Upper lobe of left lung (tissue), 6 donors: Measurements from ENCODE around the gene NFATC2IP. TPM values are rescaled to one million over a fixed set of nuclear protein-coding genes. Genes with fewer than 3 reads are reported as not detected.
"Not testable (repeated sequence)": the region's sequence is repeated elsewhere in the genome, so short reads cannot be mapped to it uniquely, and the experiment has no call there.

Experiments used
- ATAC-seq, 2 donors: fragments of 200-7000 bp; cut with Tn5 transposase; one replicate each; pipeline ENCODE4 v1.9.1; 2022; ENCODE audit warnings: mild to moderate bottlenecking in 2 of 2, moderate library complexity in 2 of 2; ENCODE audit not compliant: low FRiP score in 2 of 2
- DNase-seq, 2 donors: peaks; one replicate each; pipeline ENCODE4 v3.0.0-alpha.2; 2019 to 2020
- H3K27ac ChIP-seq, 4 donors: fragments of 200-600 bp; sonication (generic); one replicate each; pipeline ENCODE4 v1.5.1; 2016 to 2019
- H3K27me3 ChIP-seq, 4 donors: fragments of 200-600 bp; sonication (generic); one replicate each; pipeline ENCODE4 v1.5.1; 2017 to 2019
- H3K36me3 ChIP-seq, 4 donors: fragments of 200-600 bp; sonication (generic); one replicate each; pipeline ENCODE4 v1.5.1; 2016 to 2019
- H3K4me1 ChIP-seq, 4 donors: fragments of 200-600 bp; sonication (generic); one replicate each; pipeline ENCODE4 v1.5.1; 2018 to 2019
- H3K4me3 ChIP-seq, 4 donors: fragments of 200-600 bp; sonication (generic); one replicate each; pipeline ENCODE4 v1.5.1; 2017 to 2019; ENCODE audit warnings: mild to moderate bottlenecking in 2 of 4, moderate library complexity in 1 of 4
- H3K9me3 ChIP-seq, 4 donors: fragments of 200-600 bp; sonication (generic); one replicate each; pipeline ENCODE4 v1.5.1; 2018 to 2019
- CTCF ChIP-seq, 6 experiments: fragments of 450-650 bp in 4 of 6; fragments of 200-600 bp in 2 of 6; sonication (generic) in 2 of 6; IDR thresholded peaks; one replicate each; pipeline ENCODE4 v1.5.1; 2016 to 2019; ENCODE audit warnings: antibody characterized with exemption in 6 of 6
- EP300 ChIP-seq, 4 donors: sonication (generic); formaldehyde crosslinking; IDR thresholded peaks; one replicate each; pipeline ENCODE4 v1.5.1; 2017; ENCODE audit warnings: antibody characterized with exemption in 4 of 4, control low read depth in 2 of 4
- POLR2A ChIP-seq, 4 donors: fragments of 450-650 bp; IDR thresholded peaks; one replicate each; pipeline ENCODE4 v1.5.1; 2016 to 2017; ENCODE audit warnings: antibody characterized with exemption in 4 of 4, mild to moderate bottlenecking in 2 of 4
- POLR2AphosphoS5 ChIP-seq, 2 donors: sonication (generic); formaldehyde crosslinking; IDR thresholded peaks; one replicate each; pipeline ENCODE4 v1.5.1; 2017; ENCODE audit warnings: antibody characterized with exemption in 2 of 2
- WGBS, 2 donors: methylation state at CpG; one replicate each; pipeline ENCODE4 v1.1.5; 2017 to 2018; 5-methylcytosine and 5-hydroxymethylcytosine counted together
- total RNA-seq, 6 donors: library from RNA; depleted of rRNA in 4 of 6; stranded (reverse); fragments of >200 nt in 4 of 6; gene quantifications; one replicate each; pipeline versions ENCODE4 v1.1.0 to v1.2.1, GENCODE V29; 2016 to 2021
- donor health status: DM: no; HTN: no; CAD: no; lungs with moderate emphysema.
- donor health status: DM: no; HTN: yes; CAD: no; lungs with severe emphysema.

NFATC2IP gene
- total RNA-seq, 6 donors from 2014 or later, result 24.6 to 62.9 (median 34.9) TPM

- Histone ChIP-seq H3K4me3 (no peak overlapping the region), H3K9me3 (no peaks in the 10 kb centered on the region), H3K4me1 (no peaks in the 10 kb centered on the region), H3K36me3 (peaks cover 14 to 63% (median 48%) of the 10 kb centered on the region in 4 donors), H3K27me3 (no peaks in the 10 kb centered on the region), H3K27ac (no peak overlapping the region)
- ATAC-seq (no peak), DNase-seq (no peak)
- WGBS, 2 donors, result 95 to 100% methylated on average over 2 to 3 of the region's 3 CpGs
- TF ChIP-seq CTCF (IDR thresholded peaks at IDR 0.05), result no peak
- no peak for TF ChIP-seq EP300 (IDR thresholded peaks at IDR 0.05)
- no peak for TF ChIP-seq POLR2A (IDR thresholded peaks at IDR 0.05)
- TF ChIP-seq POLR2AphosphoS5 (IDR thresholded peaks at IDR 0.05), result no peak
Observed at GRCh38 chr16:28964072-28964471, 13.3 kb downstream of the NFATC2IP start.

- WGBS, 2 donors, result 81 to 91% methylated on average over 2 of the region's 2 CpGs
- no peak for TF ChIP-seq POLR2A (IDR thresholded peaks at IDR 0.05)
- no peak for TF ChIP-seq CTCF (IDR thresholded peaks at IDR 0.05)
- no peak for TF ChIP-seq POLR2AphosphoS5 (IDR thresholded peaks at IDR 0.05)
- TF ChIP-seq EP300 (IDR thresholded peaks at IDR 0.05), result no peak
- Histone ChIP-seq H3K36me3 (peaks cover 11 to 59% (median 46%) of the 10 kb centered on the region in 4 donors), H3K27me3 (no peaks in the 10 kb centered on the region), H3K4me3 (no peak overlapping the region), H3K27ac (no peak overlapping the region), H3K4me1 (no peaks in the 10 kb centered on the region), H3K9me3 (no peaks in the 10 kb centered on the region)
- no peak for DNase-seq
- no peak for ATAC-seq
Observed at GRCh38 chr16:28964496-28964895, 13.8 kb downstream of the NFATC2IP start.

GRCh38 chr16:28967156-28967555, 16.4 kb downstream of the NFATC2IP start:
- TF ChIP-seq POLR2A (IDR thresholded peaks at IDR 0.05) (no peak), CTCF (IDR thresholded peaks at IDR 0.05) (no peak), POLR2AphosphoS5 (IDR thresholded peaks at IDR 0.05) (no peak), EP300 (IDR thresholded peaks at IDR 0.05) (no peak)
- Histone ChIP-seq H3K27me3 (no peaks in the 10 kb centered on the region), H3K4me1 (no peaks in the 10 kb centered on the region), H3K36me3 (peaks cover 4 to 36% (median 31%) of the 10 kb centered on the region in 4 donors), H3K4me3 (no peak overlapping the region), H3K27ac (no peak overlapping the region), H3K9me3 (no peaks in the 10 kb centered on the region)
- DNase-seq (no peak), ATAC-seq (no peak)
- WGBS, 2 donors, result 90 to 97% methylated on average over 4 of the region's 4 CpGs

GRCh38 chr16:28969696-28970095, 19.0 kb downstream of the NFATC2IP start:
- ATAC-seq, H3K4me3 ChIP-seq, H3K27me3 ChIP-seq, H3K27ac ChIP-seq, DNase-seq, H3K4me1 ChIP-seq, H3K9me3 ChIP-seq: not testable (repeated sequence)
- H3K36me3 ChIP-seq, result peaks cover 0 to 12% (median 7%) of the 10 kb centered on the region in 4 donors
- WGBS, 2 donors, result 91 to 95% methylated on average over 2 of the region's 2 CpGs

- ATAC-seq, result peak; percentile 25 to 64
Observed at GRCh38 chr16:28974007-28974436, 23.3 kb downstream of the NFATC2IP start.

More at GRCh38 chr16:28974007-28974436, 23.3 kb downstream of the NFATC2IP start:
- H3K27me3 ChIP-seq, result no peaks in the 10 kb centered on the region
- peak in 1 of 2 donors; percentile 64 for DNase-seq
- H3K9me3 ChIP-seq, result no peaks in the 10 kb centered on the region
- peak overlapping the region; percentile 77 to 85 (median 80) for H3K27ac ChIP-seq
- peak; percentile 25 to 54 (median 48) for TF ChIP-seq CTCF (IDR thresholded peaks at IDR 0.05)
- TF ChIP-seq EP300 (IDR thresholded peaks at IDR 0.05), result no peak
- H3K4me3 ChIP-seq, result peak overlapping the region; percentile 69 to 98 (median 88)
- peaks cover 13 to 38% (median 22%) of the 10 kb centered on the region in 4 donors for H3K4me1 ChIP-seq
- peaks cover 2 to 14% (median 10%) of the 10 kb centered on the region in 4 donors for H3K36me3 ChIP-seq
- WGBS, 2 donors, result 0 to 1% methylated on average over 17 of the region's 17 CpGs
